H1 (cell line): ENCODE measurements around the gene DENND2A. TPM values are rescaled to one million over a fixed set of nuclear protein-coding genes. Genes with fewer than 3 reads are reported as not detected.

Source experiments
- polyA plus RNA-seq, 7 experiments: library from polyadenylated mRNA; depleted of rRNA in 3 of 7; stranded (reverse) in 5 of 7; unstranded in 2 of 7; fragments of >200 nt in 5 of 7; fragments of 200-250 nt in 2 of 7; gene quantifications; 1 replicate in 5 of 7; 2 replicates in 1 of 7; 4 replicates in 1 of 7; pipeline versions ENCODE4 v1.2.1 to v1.2.3, GENCODE V29; 2011 to 2013; ENCODE audit warnings: missing spikeins in 2 of 7, mixed read lengths in 2 of 7
- total RNA-seq: library from RNA; stranded (reverse); fragmentation: NEBNext Ultra II Directional; extraction: Animal tissue kit (Norgen Biotek cat#: 25700); gene quantifications from 2 replicates; pipeline ENCODE4 v1.2.1, GENCODE V29; 2021
- TF ChIP-seq, protein P1 (sequence below): IDR thresholded peaks from 2 replicates; pipeline ENCODE4 v1.6.1; 2011; ENCODE audit warnings: low read length, improper control_type of control experiment

The DENND2A gene
- total and polyA plus RNA-seq, 2 of the 8 experiments (the other 6 are each of a cell fraction or from before 2014, with no cell fraction given), result 5.0 to 13.0 TPM

DNA sequence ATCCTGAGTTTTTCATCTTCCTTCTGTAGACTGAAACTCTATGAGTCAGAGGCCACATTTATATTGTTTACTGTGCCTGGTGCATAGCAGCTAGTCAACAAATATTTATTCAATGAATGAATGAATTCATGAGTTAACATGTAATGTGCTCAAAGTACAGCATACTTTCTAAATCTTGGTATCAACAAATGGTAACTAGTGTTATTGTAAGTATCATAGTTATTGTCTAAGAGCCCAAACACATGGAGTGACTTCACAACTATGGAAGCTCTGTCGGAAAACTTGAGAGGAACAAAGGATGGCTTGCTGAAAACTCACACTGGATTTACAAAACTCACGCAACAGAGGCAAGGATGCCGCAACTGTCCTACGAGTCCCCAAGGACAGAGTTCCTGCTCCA is 35.9 kb downstream of the DENND2A start (continued):
- TF ChIP-seq, protein P1, sequence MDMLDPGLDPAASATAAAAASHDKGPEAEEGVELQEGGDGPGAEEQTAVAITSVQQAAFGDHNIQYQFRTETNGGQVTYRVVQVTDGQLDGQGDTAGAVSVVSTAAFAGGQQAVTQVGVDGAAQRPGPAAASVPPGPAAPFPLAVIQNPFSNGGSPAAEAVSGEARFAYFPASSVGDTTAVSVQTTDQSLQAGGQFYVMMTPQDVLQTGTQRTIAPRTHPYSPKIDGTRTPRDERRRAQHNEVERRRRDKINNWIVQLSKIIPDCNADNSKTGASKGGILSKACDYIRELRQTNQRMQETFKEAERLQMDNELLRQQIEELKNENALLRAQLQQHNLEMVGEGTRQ, result no peak
